Measurements from ENCODE around the gene ERN1. TPM values are rescaled to one million over a fixed set of nuclear protein-coding genes. Genes with fewer than 3 reads are reported as not detected.

Gene ERN1
- polyA plus RNA-seq, 1 experiment: 8.6 TPM

GRCh38 chr17:64148699-64149098 lies 18.8 kb upstream of the ERN1 start:
- Histone ChIP-seq H3K36me3 (ENCODE audit: control insufficient read depth, insufficient read depth, low read length) (peaks cover 5% of the 10 kb centered on the region), H3K27me3 (ENCODE audit: control insufficient read depth, insufficient read depth, low read length) (no peaks in the 10 kb centered on the region), H3K4me3 (ENCODE audit: low read depth, low read length) (no peak overlapping the region)
- ChIA-PET POLR2A (no interaction called here), CTCF (interaction anchor here (0.6 to 9.3 kb wide), 11 partner anchors 11 to 229 kb away, joined by 3 to 58 read pairs (median 3); partner anchors contain the start of gene ERN1)
- TF ChIP-seq CTCF (IDR thresholded peaks at IDR 0.05; ENCODE audit: insufficient read depth, low read depth, low read length): no peak
- DNase-seq (ENCODE audit: low read depth): no peak

GRCh38 chr17:64148017-64148631 lies 18.2 kb upstream of the ERN1 start:
- ChIA-PET POLR2A (no interaction called here), CTCF (interaction anchor here (0.6 to 9.3 kb wide), 10 partner anchors 11 to 229 kb away, joined by 3 to 58 read pairs (median 4); partner anchors contain the start of gene ERN1)
- peaks cover 5% of the 10 kb centered on the region for H3K36me3 ChIP-seq (ENCODE audit: control insufficient read depth, insufficient read depth, low read length)
- DNase-seq (ENCODE audit: low read depth): no peak
- TF ChIP-seq CTCF (IDR thresholded peaks at IDR 0.05; ENCODE audit: insufficient read depth, low read depth, low read length): no peak
- H3K27me3 ChIP-seq (ENCODE audit: control insufficient read depth, insufficient read depth, low read length): no peaks in the 10 kb centered on the region
- H3K4me3 ChIP-seq (ENCODE audit: low read depth, low read length): no peak overlapping the region

GRCh38 chr17:64147110-64148016 lies 17.4 kb upstream of the ERN1 start:
- CTCF ChIA-PET: interaction anchor here (1.0 to 9.3 kb wide), 8 partner anchors 15 to 228 kb away, joined by 3 to 58 read pairs (median 6); partner anchors contain the start of gene ERN1
- peak overlapping the region; percentile 88 for H3K4me3 ChIP-seq (ENCODE audit: low read depth, low read length)
- POLR2A ChIA-PET: no interaction called here
- no peaks in the 10 kb centered on the region for H3K27me3 ChIP-seq (ENCODE audit: control insufficient read depth, insufficient read depth, low read length)
- DNase-seq (ENCODE audit: low read depth): no peak
- no peak for TF ChIP-seq CTCF (IDR thresholded peaks at IDR 0.05; ENCODE audit: insufficient read depth, low read depth, low read length)
- H3K36me3 ChIP-seq (ENCODE audit: control insufficient read depth, insufficient read depth, low read length): peaks cover 3% of the 10 kb centered on the region; the same call in 1 of the 2 replicates

- POLR2A ChIA-PET: interaction anchor here (1.3 to 1.6 kb wide), 2 partner anchors 17 to 117 kb away, joined by 3 to 7 read pairs; partner anchors contain the start of gene ERN1
- CTCF ChIA-PET: interaction anchor here (0.5 to 9.3 kb wide), 10 partner anchors 8 to 272 kb away, joined by 3 to 58 read pairs (median 7); partner anchors contain the start of genes ERN1 and GH1
- no peaks in the 10 kb centered on the region for H3K27me3 ChIP-seq (ENCODE audit: control insufficient read depth, insufficient read depth, low read length)
- peak overlapping the region; percentile 88 for H3K4me3 ChIP-seq (ENCODE audit: low read depth, low read length)
- no peak for DNase-seq (ENCODE audit: low read depth)
- no peak for TF ChIP-seq CTCF (IDR thresholded peaks at IDR 0.05; ENCODE audit: insufficient read depth, low read depth, low read length)
- H3K36me3 ChIP-seq (ENCODE audit: control insufficient read depth, insufficient read depth, low read length): peaks cover 3% of the 10 kb centered on the region; the same call in 1 of the 2 replicates
Measured at GRCh38 chr17:64146418-64147109, 16.6 kb upstream of the ERN1 start.
